HepG2 (cell line): ENCODE data around the gene EVA1C. TPM values are rescaled to one million over a fixed set of nuclear protein-coding genes. Genes with fewer than 3 reads are reported as not detected.

Experiments used
- BORCS8-MEF2B ChIP-seq: sonication (generic); formaldehyde crosslinking; IDR thresholded peaks from 2 replicates; pipeline ENCODE4 v1.8.0; 2022; ENCODE audit warnings: mild to moderate bottlenecking, missing genetic modification reagents
- ERF ChIP-seq: IDR thresholded peaks from 2 replicates; pipeline ENCODE4 v1.6.1; 2018; ENCODE audit warnings: missing biosample characterization, missing genetic modification reagents
- FOSL2 ChIP-seq: sonication (generic); formaldehyde crosslinking; IDR thresholded peaks from 2 replicates; pipeline ENCODE4 v1.4.0; 2020; ENCODE audit warnings: missing genetic modification reagents
- GMEB1 ChIP-seq: sonication (generic); formaldehyde crosslinking; IDR thresholded peaks from 2 replicates; pipeline ENCODE4 v1.5.1; 2020; ENCODE audit warnings: missing genetic modification reagents, mild to moderate bottlenecking, borderline replicate concordance
- HIVEP1 ChIP-seq: sonication (generic); formaldehyde crosslinking; IDR thresholded peaks from 2 replicates; pipeline ENCODE4 v1.4.0; 2020; ENCODE audit warnings: mild to moderate bottlenecking, missing genetic modification reagents
- JDP2 ChIP-seq: sonication (generic); formaldehyde crosslinking; IDR thresholded peaks from 2 replicates; pipeline ENCODE4 v1.8.1; 2022; ENCODE audit warnings: missing genetic modification reagents, borderline replicate concordance
- RXRA ChIP-seq: sonication (generic); formaldehyde crosslinking; IDR thresholded peaks from 2 replicates; pipeline ENCODE4 v1.5.1; 2020; ENCODE audit warnings: missing genetic modification reagents
- SNAPC4 ChIP-seq: sonication (generic); formaldehyde crosslinking; IDR thresholded peaks from 2 replicates; pipeline ENCODE4 v1.4.0; 2020; ENCODE audit warnings: mild to moderate bottlenecking, missing genetic modification reagents
- TBP ChIP-seq: sonication (generic); formaldehyde crosslinking; IDR thresholded peaks from 2 replicates; pipeline ENCODE4 v1.5.0; 2020; ENCODE audit warnings: missing genetic modification reagents
- TMF1 ChIP-seq: sonication (generic); formaldehyde crosslinking; IDR thresholded peaks from 2 replicates; pipeline ENCODE4 v1.8.1; 2022; ENCODE audit warnings: low read depth, missing genetic modification reagents
- ZBTB38 ChIP-seq: sonication (generic); formaldehyde crosslinking; IDR thresholded peaks from 2 replicates; pipeline ENCODE4 v1.5.1; 2020; ENCODE audit warnings: mild to moderate bottlenecking, missing genetic modification reagents
- ZEB1 ChIP-seq: IDR thresholded peaks from 2 replicates; pipeline ENCODE4 v1.6.1; 2012; ENCODE audit warnings: mild to moderate bottlenecking, low read depth, inconsistent platforms; ENCODE audit not compliant: insufficient replicate concordance
- ZKSCAN1 ChIP-seq: fragments of 150-350 bp; IDR thresholded peaks from 2 replicates; pipeline ENCODE4 v1.6.1; 2014; ENCODE audit warnings: low read length
- ZNF382 ChIP-seq: sonication (generic); formaldehyde crosslinking; IDR thresholded peaks from 2 replicates; pipeline ENCODE4 v1.5.0; 2020; ENCODE audit warnings: missing genetic modification reagents, mild to moderate bottlenecking, borderline replicate concordance
- ZNF619 ChIP-seq: sonication (generic); formaldehyde crosslinking; IDR thresholded peaks from 2 replicates; pipeline ENCODE4 v1.4.0; 2020; ENCODE audit warnings: mild to moderate bottlenecking, missing genetic modification reagents
- ZNF775 ChIP-seq: sonication (generic); formaldehyde crosslinking; IDR thresholded peaks from 2 replicates; pipeline ENCODE4 v1.4.0; 2020; ENCODE audit warnings: missing genetic modification reagents, mild to moderate bottlenecking, moderate library complexity, borderline replicate concordance
- ZSCAN12 ChIP-seq: sonication (generic); formaldehyde crosslinking; IDR thresholded peaks from 2 replicates; pipeline ENCODE4 v1.9.0; 2021; ENCODE audit warnings: mild to moderate bottlenecking, missing genetic modification reagents
- polyA plus RNA-seq, 8 experiments: library from polyadenylated mRNA; depleted of rRNA in 3 of 8; stranded (reverse) in 7 of 8; unstranded in 1 of 8; fragments of >200 nt; fragmentation: Illumina TruSeq in 4 of 8; extraction: Trizol in 4 of 8; gene quantifications; 2 replicates each; pipeline versions ENCODE4 v1.2.1 to v1.2.3, GENCODE V29; 2011 to 2016; ENCODE audit warnings: low read depth in 4 of 8, missing spikeins in 1 of 8, mixed read lengths in 1 of 8; ENCODE audit not compliant: insufficient read depth in 1 of 8
- total RNA-seq, 5 experiments: library from RNA; depleted of rRNA; stranded (reverse); fragments of >200 nt; fragmentation: Illumina TruSeq; extraction: Trizol; gene quantifications; 2 replicates each; pipeline ENCODE4 v1.2.3, GENCODE V29; 2016; ENCODE audit warnings: low read depth in 1 of 5
- TF ChIP-seq, protein P1 (sequence below): sonication (generic); formaldehyde crosslinking; IDR thresholded peaks from 2 replicates; pipeline ENCODE4 v1.4.0; 2020; ENCODE audit warnings: missing genetic modification reagents, mild to moderate bottlenecking, borderline replicate concordance
- TF ChIP-seq, protein P2 (sequence below): sonication (generic); formaldehyde crosslinking; IDR thresholded peaks from 2 replicates; pipeline ENCODE4 v1.4.0; 2020; ENCODE audit warnings: mild to moderate bottlenecking, missing genetic modification reagents

EVA1C gene
- total and polyA plus RNA-seq, 2 of the 13 experiments (the other 11 are each of a cell fraction or from before 2014, with no cell fraction given): 0.29 to 0.34 TPM

GRCh38 chr21:32392880-32393676 is 19.4 kb upstream of the EVA1C start, which contains the start of gene URB1 (continued):
- TF ChIP-seq, protein P1, sequence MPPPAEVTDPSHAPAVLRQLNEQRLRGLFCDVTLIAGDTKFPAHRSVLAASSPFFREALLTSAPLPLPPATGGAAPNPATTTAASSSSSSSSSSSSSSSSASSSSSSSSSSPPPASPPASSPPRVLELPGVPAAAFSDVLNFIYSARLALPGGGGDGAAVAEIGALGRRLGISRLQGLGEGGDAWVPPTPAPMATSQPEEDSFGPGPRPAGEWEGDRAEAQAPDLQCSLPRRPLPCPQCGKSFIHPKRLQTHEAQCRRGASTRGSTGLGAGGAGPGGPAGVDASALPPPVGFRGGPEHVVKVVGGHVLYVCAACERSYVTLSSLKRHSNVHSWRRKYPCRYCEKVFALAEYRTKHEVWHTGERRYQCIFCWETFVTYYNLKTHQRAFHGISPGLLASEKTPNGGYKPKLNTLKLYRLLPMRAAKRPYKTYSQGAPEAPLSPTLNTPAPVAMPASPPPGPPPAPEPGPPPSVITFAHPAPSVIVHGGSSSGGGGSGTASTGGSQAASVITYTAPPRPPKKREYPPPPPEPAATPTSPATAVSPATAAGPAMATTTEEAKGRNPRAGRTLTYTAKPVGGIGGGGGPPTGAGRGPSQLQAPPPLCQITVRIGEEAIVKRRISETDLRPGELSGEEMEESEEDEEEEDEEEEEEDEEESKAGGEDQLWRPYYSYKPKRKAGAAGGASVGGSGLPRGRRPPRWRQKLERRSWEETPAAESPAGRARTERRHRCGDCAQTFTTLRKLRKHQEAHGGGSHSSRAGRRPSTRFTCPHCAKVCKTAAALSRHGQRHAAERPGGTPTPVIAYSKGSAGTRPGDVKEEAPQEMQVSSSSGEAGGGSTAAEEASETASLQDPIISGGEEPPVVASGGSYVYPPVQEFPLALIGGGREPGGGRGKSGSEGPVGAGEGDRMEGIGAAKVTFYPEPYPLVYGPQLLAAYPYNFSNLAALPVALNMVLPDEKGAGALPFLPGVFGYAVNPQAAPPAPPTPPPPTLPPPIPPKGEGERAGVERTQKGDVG (CRISPR knock-in tag): peak; percentile 59; the same call in 1 of the 2 replicates
- TF ChIP-seq ZSCAN12 (CRISPR knock-in tag): no peak
- TF ChIP-seq ZKSCAN1: no peak
- no peak for TF ChIP-seq SNAPC4 (CRISPR knock-in tag)
- TF ChIP-seq HIVEP1 (CRISPR knock-in tag): no peak; the same call in 1 of the 2 replicates
- TF ChIP-seq TMF1 (CRISPR knock-in tag): no peak
- TF ChIP-seq TBP (CRISPR knock-in tag): no peak
- TF ChIP-seq ERF (CRISPR knock-in tag): 0 out of 2 replicates have a peak, but pooled peaks have one; percentile 30
- peak; percentile 56; the same call in 1 of the 2 replicates for TF ChIP-seq RXRA (CRISPR knock-in tag)
- peak; percentile 47; the same call in 1 of the 2 replicates for TF ChIP-seq GMEB1 (CRISPR knock-in tag)
- TF ChIP-seq ZNF775 (CRISPR knock-in tag): no peak
- TF ChIP-seq, protein P2, sequence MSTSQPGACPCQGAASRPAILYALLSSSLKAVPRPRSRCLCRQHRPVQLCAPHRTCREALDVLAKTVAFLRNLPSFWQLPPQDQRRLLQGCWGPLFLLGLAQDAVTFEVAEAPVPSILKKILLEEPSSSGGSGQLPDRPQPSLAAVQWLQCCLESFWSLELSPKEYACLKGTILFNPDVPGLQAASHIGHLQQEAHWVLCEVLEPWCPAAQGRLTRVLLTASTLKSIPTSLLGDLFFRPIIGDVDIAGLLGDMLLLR (CRISPR knock-in tag): peak; percentile 98; the same call in 1 of the 2 replicates
- peak; percentile 18; the same call in 1 of the 2 replicates for TF ChIP-seq FOSL2 (CRISPR knock-in tag)
- peak; percentile 64 for TF ChIP-seq ZBTB38 (CRISPR knock-in tag)
- peak; percentile 1; the same call in 1 of the 2 replicates for TF ChIP-seq BORCS8-MEF2B (CRISPR knock-in tag)
- TF ChIP-seq ZEB1: peak; percentile 64
- no peak for TF ChIP-seq ZNF382 (CRISPR knock-in tag)
- TF ChIP-seq JDP2 (CRISPR knock-in tag): no peak
- TF ChIP-seq ZNF619: peak; percentile 86; the same call in 1 of the 2 replicates
